NB4 (cell line): Measurements from ENCODE around the gene PPP2R5C.

Experiments
- CTCF ChIP-seq: IDR thresholded peaks from one replicate; pipeline ENCODE4 v1.5.1; 2012; ENCODE audit warnings: low read depth, low read length
- MAX ChIP-seq: IDR thresholded peaks from 2 replicates; pipeline ENCODE4 v1.6.1; 2011; ENCODE audit warnings: low read depth, low read length
- POLR2A ChIP-seq: IDR thresholded peaks from 2 replicates; pipeline ENCODE4 v1.6.1; 2011; ENCODE audit warnings: mild to moderate bottlenecking; ENCODE audit not compliant: insufficient read length; ENCODE audit errors: extremely low read depth

GRCh38 chr14:101727611-101728366 is 33.7 kb upstream of the PPP2R5C start:
- TF ChIP-seq CTCF (no peak), MAX (no peak), POLR2A (no peak)
